ENCODE measurements around the gene C16orf95. TPM values are rescaled to one million over a fixed set of nuclear protein-coding genes. Genes with fewer than 3 reads are reported as not detected.
A peak's percentile ranks its signal among the peaks of the same experiment; 100 is the strongest.

The C16orf95 gene
- total RNA-seq, 1 donor from 2014 or later = 6.3 TPM

DNA sequence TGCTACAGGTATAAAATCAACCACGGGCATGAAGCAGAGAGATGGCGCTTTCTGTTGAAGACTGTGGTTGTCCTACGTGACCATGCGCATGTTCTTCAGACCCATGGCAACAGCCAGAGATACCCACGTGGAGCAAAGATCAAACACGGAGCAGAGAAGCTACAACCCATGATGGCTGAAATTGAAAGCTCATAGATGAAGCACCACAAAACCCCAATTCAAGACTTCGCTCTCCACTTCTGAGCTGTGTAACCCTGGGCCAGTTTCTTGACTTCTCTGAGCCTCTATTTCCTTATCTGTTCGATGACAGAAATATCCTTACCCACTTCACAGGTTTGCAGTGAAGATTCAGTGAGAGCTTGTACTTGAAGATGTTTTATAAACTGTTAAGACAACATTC is 49.6 kb downstream of the C16orf95 start:
- peaks cover 10% of the 10 kb centered on the region for H3K4me1 Mint-ChIP-seq (ENCODE audit: unreplicated experiment)
- no peak for DNase-seq (ENCODE audit: extremely low spot score, unreplicated experiment)
- no peak overlapping the region for H3K27ac Mint-ChIP-seq
- peaks cover 3% of the 10 kb centered on the region for H3K27me3 Mint-ChIP-seq
- H3K36me3 Mint-ChIP-seq = no peaks in the 10 kb centered on the region
- no peaks in the 10 kb centered on the region for H3K9me3 Mint-ChIP-seq
- no peak overlapping the region for H3K4me3 Mint-ChIP-seq
- TF ChIP-seq, protein P1, sequence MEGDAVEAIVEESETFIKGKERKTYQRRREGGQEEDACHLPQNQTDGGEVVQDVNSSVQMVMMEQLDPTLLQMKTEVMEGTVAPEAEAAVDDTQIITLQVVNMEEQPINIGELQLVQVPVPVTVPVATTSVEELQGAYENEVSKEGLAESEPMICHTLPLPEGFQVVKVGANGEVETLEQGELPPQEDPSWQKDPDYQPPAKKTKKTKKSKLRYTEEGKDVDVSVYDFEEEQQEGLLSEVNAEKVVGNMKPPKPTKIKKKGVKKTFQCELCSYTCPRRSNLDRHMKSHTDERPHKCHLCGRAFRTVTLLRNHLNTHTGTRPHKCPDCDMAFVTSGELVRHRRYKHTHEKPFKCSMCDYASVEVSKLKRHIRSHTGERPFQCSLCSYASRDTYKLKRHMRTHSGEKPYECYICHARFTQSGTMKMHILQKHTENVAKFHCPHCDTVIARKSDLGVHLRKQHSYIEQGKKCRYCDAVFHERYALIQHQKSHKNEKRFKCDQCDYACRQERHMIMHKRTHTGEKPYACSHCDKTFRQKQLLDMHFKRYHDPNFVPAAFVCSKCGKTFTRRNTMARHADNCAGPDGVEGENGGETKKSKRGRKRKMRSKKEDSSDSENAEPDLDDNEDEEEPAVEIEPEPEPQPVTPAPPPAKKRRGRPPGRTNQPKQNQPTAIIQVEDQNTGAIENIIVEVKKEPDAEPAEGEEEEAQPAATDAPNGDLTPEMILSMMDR (conservative IDR thresholded peaks at IDR 0.05) = no peak

DNA sequence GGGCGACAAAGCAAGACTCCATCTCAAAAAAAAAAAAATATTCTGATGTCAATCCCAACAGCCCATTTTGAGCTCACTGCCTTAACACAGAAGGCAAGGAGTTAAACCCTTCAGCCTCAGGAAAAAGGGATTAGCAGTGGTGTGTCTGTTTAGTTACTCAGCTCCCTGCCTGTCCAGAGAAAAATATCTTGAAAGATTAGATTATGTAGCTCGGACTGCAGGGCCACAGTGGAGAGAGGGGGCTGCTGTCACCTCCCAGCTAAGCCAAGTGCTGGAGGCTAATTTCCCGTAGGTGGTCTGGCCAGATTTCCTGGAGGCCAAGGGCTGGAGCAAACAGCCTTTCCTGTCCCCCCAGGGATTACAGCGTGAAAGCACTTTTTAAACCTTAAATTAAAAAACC is 50.3 kb downstream of the C16orf95 start:
- H3K27me3 Mint-ChIP-seq = peaks cover 3% of the 10 kb centered on the region
- peaks cover 10% of the 10 kb centered on the region for H3K4me1 Mint-ChIP-seq (ENCODE audit: unreplicated experiment)
- H3K4me3 Mint-ChIP-seq = no peak overlapping the region
- DNase-seq (ENCODE audit: extremely low spot score, unreplicated experiment) = no peak
- no peaks in the 10 kb centered on the region for H3K36me3 Mint-ChIP-seq
- TF ChIP-seq, protein P1 (conservative IDR thresholded peaks at IDR 0.05) = no peak
- H3K27ac Mint-ChIP-seq = no peak overlapping the region
- no peaks in the 10 kb centered on the region for H3K9me3 Mint-ChIP-seq

DNA sequence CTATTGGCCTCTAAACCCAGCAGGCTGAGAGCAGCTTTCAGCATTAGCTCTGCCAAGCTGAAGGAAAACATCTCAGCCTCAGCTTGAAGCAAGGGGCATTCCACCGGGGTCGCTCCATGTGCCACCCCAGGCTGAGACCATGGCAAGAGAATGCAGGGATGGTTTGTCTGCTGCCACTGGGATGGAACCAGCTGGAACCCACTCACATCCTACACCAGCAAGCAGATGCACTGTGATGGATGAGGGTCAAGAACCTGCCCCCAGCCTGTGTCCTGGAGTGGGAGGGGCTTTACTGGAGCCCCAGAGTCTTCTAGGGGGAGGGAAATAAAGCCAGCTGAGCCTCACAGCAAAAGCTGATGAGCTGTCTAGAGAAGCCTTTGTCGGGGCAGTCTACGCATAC is 51.9 kb downstream of the C16orf95 start:
- peaks cover 3% of the 10 kb centered on the region for H3K36me3 Mint-ChIP-seq
- TF ChIP-seq, protein P1 (conservative IDR thresholded peaks at IDR 0.05) = no peak
- no peak overlapping the region for H3K4me3 Mint-ChIP-seq
- peaks cover 10% of the 10 kb centered on the region for H3K4me1 Mint-ChIP-seq (ENCODE audit: unreplicated experiment)
- H3K27ac Mint-ChIP-seq = no peak overlapping the region
- H3K9me3 Mint-ChIP-seq = peaks cover 6% of the 10 kb centered on the region
- no peak for DNase-seq (ENCODE audit: extremely low spot score, unreplicated experiment)
- peaks cover 3% of the 10 kb centered on the region for H3K27me3 Mint-ChIP-seq

DNA sequence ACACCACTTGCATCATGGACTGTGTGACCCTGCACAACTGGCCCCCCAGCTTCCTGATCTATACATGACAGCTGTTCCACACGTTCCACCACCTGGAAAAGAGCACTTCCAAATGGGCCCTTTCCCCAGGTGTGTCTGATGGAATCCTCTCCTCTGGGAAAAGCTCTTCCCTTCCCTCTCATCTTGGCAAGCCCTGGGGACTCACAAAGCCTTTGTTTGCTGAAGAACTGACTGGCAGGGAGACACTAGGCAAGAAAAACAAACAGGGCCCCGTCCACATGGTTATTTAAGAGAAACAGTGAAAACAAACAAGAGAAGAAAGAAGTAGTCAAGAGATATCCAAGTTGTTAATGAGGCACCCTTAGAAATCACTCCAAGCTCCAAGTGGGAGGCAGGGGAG is 52.6 kb downstream of the C16orf95 start:
- Mint-ChIP-seq H3K4me1 (ENCODE audit: unreplicated experiment) (peaks cover 10% of the 10 kb centered on the region), H3K9me3 (peaks cover 7% of the 10 kb centered on the region), H3K27ac (no peak overlapping the region), H3K27me3 (peaks cover 3% of the 10 kb centered on the region), H3K4me3 (peak overlapping the region; percentile 5), H3K36me3 (peaks cover 3% of the 10 kb centered on the region)
- TF ChIP-seq, protein P1 (conservative IDR thresholded peaks at IDR 0.05) = no peak
- no peak for DNase-seq (ENCODE audit: extremely low spot score, unreplicated experiment)

DNA sequence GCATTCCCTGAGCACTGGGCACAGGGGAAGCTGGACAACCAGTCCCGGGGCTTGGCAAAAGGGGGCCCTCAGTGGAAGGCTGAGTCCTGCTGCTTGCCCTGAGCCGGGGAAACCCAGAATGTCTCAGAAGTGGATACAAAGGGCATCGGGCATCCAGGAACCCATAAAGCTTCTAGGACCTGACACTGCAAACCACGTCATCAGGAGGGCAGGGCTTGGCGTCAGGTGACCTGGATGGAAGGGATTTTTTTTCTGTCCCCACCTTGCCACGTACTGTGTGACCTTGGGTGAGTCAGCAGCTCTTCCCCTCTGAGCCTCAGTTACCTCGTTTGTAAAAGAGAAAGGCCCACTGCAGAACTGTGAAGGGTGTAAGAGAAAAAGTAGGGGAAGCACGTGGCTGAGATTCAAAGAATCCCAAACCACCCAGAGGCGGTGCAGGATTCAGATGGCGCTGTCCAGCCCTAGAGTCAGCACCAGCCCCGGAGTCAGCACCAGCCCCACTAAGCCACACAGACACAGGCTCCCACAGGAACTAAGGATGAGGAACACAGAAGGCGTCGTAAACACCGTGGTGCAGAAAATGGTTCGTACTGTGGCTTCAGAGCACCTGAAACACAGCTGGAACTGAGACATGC is 53.7 kb downstream of the C16orf95 start:
- Mint-ChIP-seq H3K4me3 (no peak overlapping the region), H3K4me1 (ENCODE audit: unreplicated experiment) (peaks cover 10% of the 10 kb centered on the region), H3K36me3 (peaks cover 3% of the 10 kb centered on the region), H3K27me3 (peaks cover 3% of the 10 kb centered on the region), H3K27ac (no peak overlapping the region), H3K9me3 (peaks cover 10% of the 10 kb centered on the region)
- TF ChIP-seq, protein P1 (conservative IDR thresholded peaks at IDR 0.05) = no peak
- DNase-seq (ENCODE audit: extremely low spot score, unreplicated experiment) = no peak
